Panc1 (cell line): ENCODE results near the gene RB1. TPM values are rescaled to one million over a fixed set of nuclear protein-coding genes. Genes with fewer than 3 reads are reported as not detected.

Experiments
- ATAC-seq: fragments of 200-7000 bp; cut with Tn5 transposase; 2 replicates; pipeline ENCODE4 v1.9.1; 2020; ENCODE audit warnings: mild to moderate bottlenecking, moderate library complexity
- BruUV-seq: library from RNA; stranded (reverse); fragments of 400-500 nt; replicated peaks from 2 replicates; lab custom pipeline; 2021; lab: Mats Ljungman, UMichigan
- CTCF ChIA-PET: fragments of 300-600 bp; sonication (Branson Sonifier 250); formaldehyde crosslinking; loops from one replicate; lab custom pipeline; 2022; ENCODE audit warnings: antibody characterized with exemption; lab: Charles Lee
- POLR2A ChIA-PET: fragments of 300-600 bp; sonication (Branson Sonifier 250); formaldehyde crosslinking; loops from one replicate; lab custom pipeline; 2022; ENCODE audit warnings: antibody characterized with exemption; lab: Charles Lee
- DNase-seq: peaks from one replicate; pipeline ENCODE4 v3.0.0-alpha.2; 2010; ENCODE audit warnings: low read depth, low spot score
- H3K27ac ChIP-seq: 2 replicates; pipeline ENCODE4 v1.5.1; 2011; ENCODE audit warnings: mild to moderate bottlenecking, low read length, inconsistent platforms
- H3K27me3 ChIP-seq: fragments of 200-500 bp; sonication (Bioruptor generic); 2 replicates; pipeline ENCODE4 v1.6.0; 2014; ENCODE audit warnings: low read length, inconsistent platforms; ENCODE audit not compliant: control insufficient read depth, insufficient read depth
- H3K36me3 ChIP-seq: fragments of 200-500 bp; sonication (Bioruptor generic); 2 replicates; pipeline ENCODE4 v1.5.1; 2014; ENCODE audit warnings: inconsistent platforms, mild to moderate bottlenecking, low read length, moderate library complexity; ENCODE audit not compliant: control insufficient read depth, insufficient read depth
- H3K4me1 ChIP-seq: 2 replicates; pipeline ENCODE4 v1.5.1; 2011; ENCODE audit warnings: inconsistent platforms, mild to moderate bottlenecking, low read length, moderate library complexity; ENCODE audit not compliant: control insufficient read depth, insufficient read depth
- H3K4me3 ChIP-seq, 2 experiments: 2 replicates each; pipeline ENCODE4 v1.5.1; 2011 to 2012; ENCODE audit warnings: low read depth in 2 of 2, low read length in 2 of 2, mild to moderate bottlenecking in 2 of 2, inconsistent platforms in 1 of 2, moderate library complexity in 1 of 2
- H3K9me3 ChIP-seq: fragments of 200-500 bp; sonication (Bioruptor generic); 2 replicates; pipeline ENCODE4 v1.5.1; 2014; ENCODE audit warnings: low read depth, mild to moderate bottlenecking, inconsistent platforms, low read length, moderate library complexity; ENCODE audit not compliant: control insufficient read depth, insufficient read depth
- POLR2AphosphoS5 ChIP-seq: IDR thresholded peaks from 2 replicates; pipeline ENCODE4 v1.6.1; 2012; ENCODE audit warnings: mild to moderate bottlenecking, low read depth, low read length, moderate library complexity
- SIN3A ChIP-seq: IDR thresholded peaks from 2 replicates; pipeline ENCODE4 v1.6.1; 2012; ENCODE audit warnings: low read depth, mild to moderate bottlenecking, low read length, moderate library complexity, borderline replicate concordance; ENCODE audit not compliant: insufficient read depth
- TCF7L2 ChIP-seq: IDR thresholded peaks from 2 replicates; pipeline ENCODE4 v1.6.1; 2011; ENCODE audit warnings: mild to moderate bottlenecking, low read depth, low read length, inconsistent platforms
- in situ Hi-C: cut with HindIII; loops from 2 replicates; pipeline ENCODE4 v1.10.0; 2016; ENCODE audit warnings: low sequenced_read_pairs, low pct_unique_long_range_greater_than_20kb
- intact Hi-C: fragments of 100-400 bp; cut with micrococcal nuclease; formaldehyde crosslinking; loops from one replicate; pipeline ENCODE4 v1.10.0; 2022; ENCODE audit not compliant: unreplicated experiment
- total RNA-seq: library from RNA; stranded (reverse); gene quantifications from one replicate; pipeline ENCODE4 v1.2.1, GENCODE V29; 2021; ENCODE audit not compliant: unreplicated experiment
- TF ChIP-seq, protein P1 (sequence below): fragments of 450-650 bp; IDR thresholded peaks from 2 replicates; pipeline ENCODE4 v1.5.1; 2017; ENCODE audit warnings: mild to moderate bottlenecking
- TF ChIP-seq, protein P2 (sequence below), 2 experiments: IDR thresholded peaks; 2 replicates each; pipeline ENCODE4 v1.6.1; 2011 to 2012; ENCODE audit warnings: low read depth in 2 of 2, control low read depth in 1 of 2, low read length in 1 of 2, mild to moderate bottlenecking in 1 of 2, moderate library complexity in 1 of 2; ENCODE audit not compliant: insufficient read depth in 1 of 2

The RB1 gene
- total RNA-seq, 1 experiment from 2014 or later: 36.0 TPM

DNA sequence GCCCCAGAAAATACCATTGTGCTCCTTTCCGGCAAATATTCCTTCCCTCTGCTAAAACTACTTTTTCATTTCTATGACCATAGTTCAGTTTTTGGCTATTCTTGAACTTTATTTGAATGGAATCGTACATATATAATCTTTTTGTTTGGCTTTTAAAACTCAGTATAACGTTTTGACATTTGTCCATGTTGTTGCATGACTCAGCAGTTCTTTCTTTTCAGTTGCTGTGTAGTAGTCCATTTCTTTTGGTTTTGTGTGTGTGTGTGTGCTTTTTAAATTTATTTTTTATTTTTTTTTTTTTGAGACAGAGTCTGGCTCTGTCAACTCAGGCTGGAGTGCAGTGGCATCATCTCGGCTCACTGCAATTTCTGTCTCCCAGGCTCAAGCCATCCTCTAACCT is 35.5 kb upstream of the RB1 start:
- TF ChIP-seq, protein P1, sequence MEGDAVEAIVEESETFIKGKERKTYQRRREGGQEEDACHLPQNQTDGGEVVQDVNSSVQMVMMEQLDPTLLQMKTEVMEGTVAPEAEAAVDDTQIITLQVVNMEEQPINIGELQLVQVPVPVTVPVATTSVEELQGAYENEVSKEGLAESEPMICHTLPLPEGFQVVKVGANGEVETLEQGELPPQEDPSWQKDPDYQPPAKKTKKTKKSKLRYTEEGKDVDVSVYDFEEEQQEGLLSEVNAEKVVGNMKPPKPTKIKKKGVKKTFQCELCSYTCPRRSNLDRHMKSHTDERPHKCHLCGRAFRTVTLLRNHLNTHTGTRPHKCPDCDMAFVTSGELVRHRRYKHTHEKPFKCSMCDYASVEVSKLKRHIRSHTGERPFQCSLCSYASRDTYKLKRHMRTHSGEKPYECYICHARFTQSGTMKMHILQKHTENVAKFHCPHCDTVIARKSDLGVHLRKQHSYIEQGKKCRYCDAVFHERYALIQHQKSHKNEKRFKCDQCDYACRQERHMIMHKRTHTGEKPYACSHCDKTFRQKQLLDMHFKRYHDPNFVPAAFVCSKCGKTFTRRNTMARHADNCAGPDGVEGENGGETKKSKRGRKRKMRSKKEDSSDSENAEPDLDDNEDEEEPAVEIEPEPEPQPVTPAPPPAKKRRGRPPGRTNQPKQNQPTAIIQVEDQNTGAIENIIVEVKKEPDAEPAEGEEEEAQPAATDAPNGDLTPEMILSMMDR: no peak
- TF ChIP-seq SIN3A (no peak), TCF7L2 (no peak), POLR2AphosphoS5 (no peak)
- TF ChIP-seq, protein P2, sequence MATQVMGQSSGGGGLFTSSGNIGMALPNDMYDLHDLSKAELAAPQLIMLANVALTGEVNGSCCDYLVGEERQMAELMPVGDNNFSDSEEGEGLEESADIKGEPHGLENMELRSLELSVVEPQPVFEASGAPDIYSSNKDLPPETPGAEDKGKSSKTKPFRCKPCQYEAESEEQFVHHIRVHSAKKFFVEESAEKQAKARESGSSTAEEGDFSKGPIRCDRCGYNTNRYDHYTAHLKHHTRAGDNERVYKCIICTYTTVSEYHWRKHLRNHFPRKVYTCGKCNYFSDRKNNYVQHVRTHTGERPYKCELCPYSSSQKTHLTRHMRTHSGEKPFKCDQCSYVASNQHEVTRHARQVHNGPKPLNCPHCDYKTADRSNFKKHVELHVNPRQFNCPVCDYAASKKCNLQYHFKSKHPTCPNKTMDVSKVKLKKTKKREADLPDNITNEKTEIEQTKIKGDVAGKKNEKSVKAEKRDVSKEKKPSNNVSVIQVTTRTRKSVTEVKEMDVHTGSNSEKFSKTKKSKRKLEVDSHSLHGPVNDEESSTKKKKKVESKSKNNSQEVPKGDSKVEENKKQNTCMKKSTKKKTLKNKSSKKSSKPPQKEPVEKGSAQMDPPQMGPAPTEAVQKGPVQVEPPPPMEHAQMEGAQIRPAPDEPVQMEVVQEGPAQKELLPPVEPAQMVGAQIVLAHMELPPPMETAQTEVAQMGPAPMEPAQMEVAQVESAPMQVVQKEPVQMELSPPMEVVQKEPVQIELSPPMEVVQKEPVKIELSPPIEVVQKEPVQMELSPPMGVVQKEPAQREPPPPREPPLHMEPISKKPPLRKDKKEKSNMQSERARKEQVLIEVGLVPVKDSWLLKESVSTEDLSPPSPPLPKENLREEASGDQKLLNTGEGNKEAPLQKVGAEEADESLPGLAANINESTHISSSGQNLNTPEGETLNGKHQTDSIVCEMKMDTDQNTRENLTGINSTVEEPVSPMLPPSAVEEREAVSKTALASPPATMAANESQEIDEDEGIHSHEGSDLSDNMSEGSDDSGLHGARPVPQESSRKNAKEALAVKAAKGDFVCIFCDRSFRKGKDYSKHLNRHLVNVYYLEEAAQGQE (IDR thresholded peaks at IDR 0.05; ENCODE audit: insufficient read depth in 1 of 2, low read depth in 2 of 2, low read length in 1 of 2): no peak
- no peaks in the 10 kb centered on the region for H3K27me3 ChIP-seq
- ChIA-PET CTCF (no interaction called here), POLR2A (no interaction called here)
- H3K36me3 ChIP-seq: no peaks in the 10 kb centered on the region
- in situ Hi-C loops (no loop called here), intact Hi-C loops (no loop called here)
- no peak overlapping the region for H3K4me3 ChIP-seq
- H3K27ac ChIP-seq: no peak overlapping the region
- BruUV-seq: no TSS peak
- ATAC-seq: no peak
- H3K9me3 ChIP-seq: no peaks in the 10 kb centered on the region
- no peak for DNase-seq
- H3K4me1 ChIP-seq: no peaks in the 10 kb centered on the region

DNA sequence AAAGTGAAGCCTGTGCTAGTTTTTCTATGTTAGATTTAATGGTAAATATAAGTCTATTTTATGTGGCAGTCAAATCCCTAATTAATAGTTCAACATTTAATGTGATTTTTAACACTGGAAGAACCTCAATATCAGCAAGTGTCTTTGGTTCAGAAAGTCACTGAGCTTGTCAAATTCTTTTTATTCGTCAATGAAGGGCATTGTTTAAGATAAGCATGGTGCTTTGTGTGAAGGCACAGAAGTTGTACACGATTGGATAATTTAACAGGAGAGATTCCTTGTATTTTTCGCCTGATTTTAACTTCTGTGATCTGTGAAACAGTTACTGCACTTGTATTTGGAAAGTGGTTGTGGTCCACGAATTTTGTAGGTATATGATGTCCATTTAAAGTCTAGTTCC is 30.2 kb upstream of the RB1 start:
- Histone ChIP-seq H3K4me1 (no peaks in the 10 kb centered on the region), H3K9me3 (no peaks in the 10 kb centered on the region), H3K27ac (no peak overlapping the region), H3K36me3 (no peaks in the 10 kb centered on the region), H3K4me3 (no peak overlapping the region), H3K27me3 (no peaks in the 10 kb centered on the region)
- no TSS peak for BruUV-seq
- ChIA-PET CTCF (no interaction called here), POLR2A (no interaction called here)
- ATAC-seq (no peak), DNase-seq (no peak)
- in situ Hi-C loops: no loop called here
- TF ChIP-seq SIN3A: no peak
- TF ChIP-seq, protein P2 (IDR thresholded peaks at IDR 0.05; ENCODE audit: insufficient read depth in 1 of 2, low read depth in 2 of 2, low read length in 1 of 2): no peak
- intact Hi-C loops: no loop called here
